ENCODE results near the gene ZNF74.

Gene ZNF74

GRCh38 chr22:20434264-20434751, 40.4 kb downstream of the ZNF74 start:
- no peak for DNase-seq

GRCh38 chr22:20434773-20435172, 40.8 kb downstream of the ZNF74 start:
- no peak for DNase-seq

GRCh38 chr22:20435436-20436306, 41.7 kb downstream of the ZNF74 start:
- DNase-seq: no peak

- no peak for DNase-seq
These were observed 42.4 kb downstream of the ZNF74 start for GRCh38 chr22:20436307-20436767.

GRCh38 chr22:20436768-20437612, 43.0 kb downstream of the ZNF74 start:
- no peak for DNase-seq

- no peak for DNase-seq
These were observed 43.9 kb downstream of the ZNF74 start, which contains the start of gene SCARF2 for GRCh38 chr22:20437613-20438426. SCARF2 (minus strand) TSS chr22:20437825; CDS start chr22:20437754, 71 bp downstream.

- DNase-seq: no peak
These were observed 44.4 kb downstream of the ZNF74 start for GRCh38 chr22:20438427-20438677.

GRCh38 chr22:20438678-20439492, 44.9 kb downstream of the ZNF74 start:
- DNase-seq: no peak

GRCh38 chr22:20439556-20439927, 45.6 kb downstream of the ZNF74 start:
- DNase-seq: no peak

GRCh38 chr22:20439928-20440575, 46.1 kb downstream of the ZNF74 start:
- no peak for DNase-seq

GRCh38 chr22:20440637-20441591, 47.0 kb downstream of the ZNF74 start:
- no peak for DNase-seq

GRCh38 chr22:20441631-20442484, 47.9 kb downstream of the ZNF74 start:
- no peak for DNase-seq

GRCh38 chr22:20442485-20443284, 48.7 kb downstream of the ZNF74 start:
- DNase-seq: no peak

- DNase-seq: no peak
These were observed 50.4 kb downstream of the ZNF74 start for GRCh38 chr22:20444325-20444724.

- DNase-seq: no peak
These were observed 52.5 kb downstream of the ZNF74 start for GRCh38 chr22:20446383-20446970.

GRCh38 chr22:20448630-20449029, 54.7 kb downstream of the ZNF74 start:
- no peak for DNase-seq

GRCh38 chr22:20449819-20450550, 56.0 kb downstream of the ZNF74 start:
- no peak for DNase-seq

Data from stimulated activated CD8-positive, alpha-beta memory T cell treated with anti-CD3 and anti-CD28 coated beads, Interleukin-4, amount 100 ng/mL, for 48 hours (primary cell).